K562 (cell line): Measurements from ENCODE around the gene SCYL1. TPM values are rescaled to one million over a fixed set of nuclear protein-coding genes. Genes with fewer than 3 reads are reported as not detected.
A peak's percentile ranks its signal among the peaks of the same experiment; 100 is the strongest.

Experiments used
- ARID2 ChIP-seq: fragments of 450-650 bp; IDR thresholded peaks from 2 replicates; pipeline ENCODE4 v1.6.1; 2017; ENCODE audit warnings: antibody characterized with exemption, mild to moderate bottlenecking
- BRF1 ChIP-seq: IDR thresholded peaks from 3 replicates; pipeline ENCODE4 v1.6.1; 2011; ENCODE audit warnings: borderline replicate concordance, mild to moderate bottlenecking; ENCODE audit not compliant: insufficient read length; ENCODE audit errors: extremely low read depth
- CBX5 ChIP-seq: IDR thresholded peaks from 2 replicates; pipeline ENCODE4 v1.6.1; 2014; ENCODE audit warnings: low read depth, borderline replicate concordance
- CGGBP1 ChIP-seq: fragments of 250-450 bp; sonication (Bioruptor Pico); IDR thresholded peaks from 2 replicates; pipeline ENCODE4 v1.9.0; 2021; ENCODE audit warnings: mild to moderate bottlenecking
- CREB3 ChIP-seq: fragments of 450-650 bp; conservative IDR thresholded peaks from 2 replicates; pipeline ENCODE4 v1.6.1; 2016; ENCODE audit warnings: missing genetic modification characterization, low read depth, mild to moderate bottlenecking, missing compliant biosample characterization, moderate library complexity
- ELF2 ChIP-seq: fragments of 250-450 bp; sonication (Bioruptor Pico); IDR thresholded peaks from 2 replicates; pipeline ENCODE4 v1.5.0; 2021; ENCODE audit warnings: mild to moderate bottlenecking
- KDM5B ChIP-seq: fragments of 200-600 bp; sonication (generic); IDR thresholded peaks from 2 replicates; pipeline ENCODE4 v1.6.1; 2012; ENCODE audit warnings: low read depth, mild to moderate bottlenecking, moderate library complexity, low read length, control low read depth, inconsistent platforms; ENCODE audit not compliant: insufficient replicate concordance
- LCOR ChIP-seq: sonication (generic); formaldehyde crosslinking; IDR thresholded peaks from 2 replicates; pipeline ENCODE4 v1.8.0; 2022; ENCODE audit warnings: mild to moderate bottlenecking, missing genetic modification reagents
- MAX ChIP-seq: sonication (generic); formaldehyde crosslinking; IDR thresholded peaks from 2 replicates; pipeline ENCODE4 v1.9.0; 2022; ENCODE audit warnings: mild to moderate bottlenecking, missing genetic modification reagents
- NCOA1 ChIP-seq: fragments of 450-650 bp; IDR thresholded peaks from 2 replicates; pipeline ENCODE4 v1.6.1; 2016; ENCODE audit warnings: low read depth
- NR2C1 ChIP-seq, 2 experiments: fragments of 450-650 bp; IDR thresholded peaks; 2 replicates each; pipeline ENCODE4 v1.6.1; 2017; ENCODE audit warnings: mild to moderate bottlenecking in 2 of 2, antibody characterized with exemption in 1 of 2, inconsistent platforms in 1 of 2, missing compliant biosample characterization in 1 of 2, missing genetic modification characterization in 1 of 2
- POLR2A ChIP-seq: fragments of 450-650 bp; conservative IDR thresholded peaks from 2 replicates; pipeline ENCODE4 v1.6.1; 2016
- POLR2AphosphoS5 ChIP-seq: IDR thresholded peaks from 2 replicates; pipeline ENCODE4 v1.6.1; 2011; ENCODE audit warnings: mild to moderate bottlenecking, low read depth, low read length, moderate library complexity; ENCODE audit not compliant: control insufficient read depth, insufficient read depth
- RBFOX2 ChIP-seq: fragments of 200-400 bp; formaldehyde crosslinking; IDR thresholded peaks from 2 replicates; pipeline ENCODE4 v1.6.1; 2017; ENCODE audit warnings: low read depth, mild to moderate bottlenecking, low read length, moderate library complexity
- RNF2 ChIP-seq: sonication (generic); IDR thresholded peaks from 2 replicates; pipeline ENCODE4 v1.6.1; 2016
- TAF1 ChIP-seq: IDR thresholded peaks from 2 replicates; pipeline ENCODE4 v1.6.1; 2011; ENCODE audit warnings: mild to moderate bottlenecking, low read length, moderate library complexity; ENCODE audit not compliant: insufficient read depth, control insufficient read depth, severe bottlenecking; ENCODE audit errors: extremely low read depth
- TAF9B ChIP-seq: fragments of 450-650 bp; IDR thresholded peaks from 2 replicates; pipeline ENCODE4 v1.6.1; 2018; ENCODE audit warnings: mild to moderate bottlenecking; ENCODE audit not compliant: partially characterized antibody
- YY1 ChIP-seq, 3 experiments: IDR thresholded peaks; 2 replicates each; pipeline ENCODE4 v1.6.1; 2011; ENCODE audit warnings: low read length in 2 of 3, mild to moderate bottlenecking in 2 of 3, moderate library complexity in 2 of 3, borderline replicate concordance in 1 of 3, control low read depth in 1 of 3, low read depth in 1 of 3; ENCODE audit not compliant: insufficient read depth in 3 of 3, insufficient replicate concordance in 2 of 3, control insufficient read depth in 1 of 3, insufficient read length in 1 of 3; ENCODE audit errors: extremely low read depth in 1 of 3
- ZBTB33 ChIP-seq: sonication (generic); formaldehyde crosslinking; IDR thresholded peaks from 2 replicates; pipeline ENCODE4 v1.8.1; 2023; ENCODE audit warnings: mild to moderate bottlenecking, missing genetic modification reagents
- ZNF239 ChIP-seq: fragments of 250-450 bp; sonication (Bioruptor Pico); IDR thresholded peaks from 2 replicates; pipeline ENCODE4 v1.4.0; 2020; ENCODE audit warnings: mild to moderate bottlenecking
- ZNF444 ChIP-seq: fragments of 250-450 bp; sonication (Bioruptor Pico); IDR thresholded peaks from 2 replicates; pipeline ENCODE4 v1.4.0; 2020; ENCODE audit warnings: mild to moderate bottlenecking, moderate library complexity
- ZNF57 ChIP-seq: fragments of 450-650 bp; formaldehyde crosslinking; IDR thresholded peaks from 2 replicates; pipeline ENCODE4 v1.4.0; 2020; ENCODE audit warnings: mild to moderate bottlenecking, moderate library complexity
- ZNF583 ChIP-seq: fragments of 250-450 bp; sonication (Bioruptor Pico); IDR thresholded peaks from 2 replicates; pipeline ENCODE4 v1.4.0; 2020
- ZNF830 ChIP-seq: fragments of 250-450 bp; sonication (Bioruptor Pico); IDR thresholded peaks from 2 replicates; pipeline ENCODE4 v1.5.0; 2021; ENCODE audit warnings: mild to moderate bottlenecking
- polyA plus RNA-seq, 8 experiments: library from polyadenylated mRNA; depleted of rRNA in 4 of 8; stranded (reverse) in 5 of 8; unstranded in 3 of 8; fragments of >200 nt; fragmentation: Nextera tagmentation in 2 of 8; fragmentation: Illumina TruSeq in 1 of 8; extraction: Ambion mirVana in 2 of 8; extraction: Trizol in 1 of 8; gene quantifications; 2 replicates each; pipeline versions ENCODE4 v1.2.1 to v1.2.3, GENCODE V29; 2011 to 2014; ENCODE audit warnings: inconsistent platforms in 1 of 8, missing spikeins in 1 of 8
- total RNA-seq, 7 experiments: library from RNA; depleted of rRNA in 6 of 7; stranded (reverse); fragments of >200 nt in 6 of 7; fragmentation: Illumina TruSeq in 2 of 7; extraction: Trizol in 2 of 7; gene quantifications; 2 replicates each; pipeline versions ENCODE4 v1.2.1 to v1.2.3, GENCODE V29; 2011 to 2021; ENCODE audit warnings: low replicate concordance in 1 of 7

Gene SCYL1
- total and polyA plus RNA-seq, 9 of the 15 experiments (the other 6 are each of a cell fraction or from before 2014, with no cell fraction given), result 1.9 to 145 (median 57.6) TPM

GRCh38 chr11:65569973-65570918 lies 45.4 kb downstream of the SCYL1 start, which contains the start of gene ZNRD2 (continued):
- TF ChIP-seq ZNF583, result no peak
- peak; percentile 62 for TF ChIP-seq KDM5B
- TF ChIP-seq NCOA1, result peak; percentile 83
- TF ChIP-seq ZNF444, result no peak
- TF ChIP-seq POLR2A, result peak; percentile 85
- TF ChIP-seq BRF1, result no peak
- no peak for TF ChIP-seq ZNF239 (CRISPR knock-in tag)
- peak; percentile 35 to 90 (median 86) for TF ChIP-seq YY1 (IDR thresholded peaks at IDR 0.05; ENCODE audit: borderline replicate concordance in 1 of 3, control insufficient read depth in 1 of 3, extremely low read depth in 1 of 3, insufficient read depth in 3 of 3, insufficient read length in 1 of 3, insufficient replicate concordance in 2 of 3, low read depth in 1 of 3, low read length in 2 of 3)
- peak; percentile 77 for TF ChIP-seq ELF2 (CRISPR knock-in tag)
- no peak for TF ChIP-seq ZBTB33
- peak; percentile 89 for TF ChIP-seq RBFOX2
- peak; percentile 49 for TF ChIP-seq TAF9B
- peak; percentile 68; the same call in 1 of the 2 replicates for TF ChIP-seq NR2C1 (IDR thresholded peaks at IDR 0.05)
- peak; percentile 71 for TF ChIP-seq NR2C1 (tag; IDR thresholded peaks at IDR 0.05)
- TF ChIP-seq ZNF830 (CRISPR knock-in tag), result no peak
- no peak for TF ChIP-seq ARID2
- TF ChIP-seq CGGBP1, result no peak
- TF ChIP-seq RNF2, result peak; percentile 78; the same call in 1 of the 2 replicates
- TF ChIP-seq MAX (CRISPR knock-in tag), result peak; percentile 88
- peak; percentile 88; the same call in 1 of the 2 replicates for TF ChIP-seq LCOR (CRISPR knock-in tag)
- TF ChIP-seq TAF1, result peak; percentile 72
- no peak for TF ChIP-seq ZNF57
- TF ChIP-seq CREB3, result no peak
- TF ChIP-seq POLR2AphosphoS5, result peak; percentile 61; the same call in 1 of the 2 replicates
- peak; percentile 44; the same call in 1 of the 2 replicates for TF ChIP-seq CBX5
